GM18499 (cell line): ENCODE data around the gene TAPT1.

Source experiments
- ATAC-seq: cut with Tn5 transposase; IDR thresholded peaks from one replicate; pipeline ENCODE4 v1.9.1; 2021; ENCODE audit warnings: moderate number of reproducible peaks; ENCODE audit not compliant: insufficient read depth, unreplicated experiment

The TAPT1 gene

DNA sequence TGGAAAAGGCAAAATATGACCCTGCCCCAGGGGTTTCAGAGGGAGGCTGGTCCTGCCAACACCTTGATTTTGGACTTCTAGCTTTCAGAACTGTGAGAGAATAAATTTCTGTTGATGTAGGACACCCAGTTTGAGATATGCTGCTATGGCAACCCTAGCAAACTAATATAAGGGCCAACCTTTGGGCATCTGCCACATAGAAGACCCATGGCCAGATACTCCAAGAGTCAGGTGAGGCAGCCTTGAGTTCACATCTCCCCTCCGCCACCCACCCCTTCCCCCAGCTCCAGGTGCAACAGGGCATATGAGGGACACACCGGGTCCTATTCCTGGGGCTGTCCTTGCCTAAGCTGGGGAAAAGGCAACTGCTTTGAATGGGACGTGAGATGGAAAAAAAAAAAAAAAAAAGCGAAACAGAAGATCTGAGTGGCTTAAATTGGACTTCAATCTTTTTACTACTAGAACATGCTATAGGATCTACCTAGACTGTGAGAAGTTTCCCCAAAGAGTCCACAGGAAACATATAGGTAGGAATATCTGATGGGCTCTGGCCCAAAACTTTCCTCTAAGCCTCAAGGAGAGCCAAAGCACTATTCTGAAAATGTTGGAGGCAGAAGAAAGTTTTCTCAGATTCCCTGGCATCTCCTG lies 85.9 kb downstream of the TAPT1 start:
- no peak for ATAC-seq

DNA sequence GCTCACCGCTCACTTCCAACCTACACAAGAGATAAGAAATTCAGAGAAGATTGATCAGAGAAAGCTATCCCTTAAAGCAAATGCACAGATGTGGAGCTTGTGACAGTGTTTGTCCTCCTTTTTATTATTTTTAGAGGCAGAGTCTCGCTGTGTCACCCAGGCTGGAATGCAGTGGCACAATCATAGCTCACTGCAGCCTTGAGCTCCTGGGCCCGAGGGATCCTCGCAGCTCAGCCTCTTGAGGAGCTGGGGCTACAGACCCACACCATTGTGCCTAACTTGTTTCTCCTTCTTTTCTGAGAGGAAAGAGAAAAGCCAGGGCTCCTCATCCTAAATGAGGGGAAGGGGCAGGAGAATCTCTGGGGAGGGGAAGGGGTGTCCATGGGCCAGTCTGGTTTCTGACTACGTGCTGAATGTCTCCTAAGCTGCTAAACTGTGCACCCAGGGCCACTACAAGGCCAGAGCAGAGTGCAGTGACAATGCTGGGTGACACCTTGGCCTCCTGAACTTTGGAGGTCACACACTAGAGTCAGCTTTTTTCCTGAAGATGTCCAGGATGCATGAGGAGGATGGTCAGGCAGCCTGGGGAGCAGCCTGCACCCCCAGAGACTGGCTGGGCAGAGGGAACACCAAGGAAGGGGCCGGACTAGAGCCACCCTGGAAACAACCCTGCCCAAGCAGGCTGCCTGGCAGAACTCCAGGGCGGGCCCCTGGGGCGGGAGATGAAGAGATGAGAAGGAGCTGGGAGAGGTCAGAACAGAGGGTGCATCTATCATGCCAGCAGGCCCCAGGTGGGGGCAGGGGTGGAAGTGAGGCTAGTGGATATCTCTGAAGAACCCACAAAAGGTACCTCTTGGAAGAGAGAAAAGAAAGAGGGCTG lies 87.0 kb downstream of the TAPT1 start:
- ATAC-seq, result no peak

DNA sequence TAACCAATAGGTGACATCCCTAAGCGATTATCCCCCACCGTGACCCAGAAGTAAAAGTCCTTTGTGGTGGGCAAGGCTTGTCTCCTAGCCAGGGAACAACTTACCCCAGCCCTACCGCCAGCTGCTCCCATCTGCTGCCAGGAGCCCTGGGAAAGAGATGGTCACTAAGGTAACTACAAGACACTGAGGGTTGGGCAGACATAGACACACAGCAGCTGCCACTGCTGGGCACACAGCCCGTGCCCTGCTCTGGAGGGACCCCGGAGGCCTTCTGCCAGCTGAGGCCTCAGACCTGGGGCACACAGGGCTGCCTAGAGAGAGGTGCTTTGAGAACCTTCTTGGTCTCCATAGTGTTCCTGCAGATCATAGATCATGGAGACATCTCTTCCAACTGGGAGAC lies 89.4 kb downstream of the TAPT1 start:
- ATAC-seq, result no peak

DNA sequence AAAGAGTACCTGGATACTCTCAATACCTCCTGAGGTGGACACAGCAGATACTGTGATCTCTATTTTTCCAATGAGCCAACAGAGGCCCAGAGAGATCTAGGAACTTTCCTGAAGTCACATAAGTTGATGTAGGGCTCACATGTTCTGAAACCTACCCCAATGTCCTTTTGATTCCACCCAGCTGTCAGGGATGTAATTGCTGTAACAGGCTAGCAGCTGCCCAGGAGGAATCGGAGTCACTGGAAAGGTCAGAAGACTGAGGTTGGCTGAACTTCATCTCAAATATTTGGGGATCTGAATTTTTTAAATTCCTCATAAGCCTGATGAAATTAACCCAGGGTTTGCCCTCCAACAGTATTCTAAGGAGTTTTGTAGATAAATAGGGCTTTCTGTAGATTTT lies 90.0 kb downstream of the TAPT1 start:
- ATAC-seq, result no peak

DNA sequence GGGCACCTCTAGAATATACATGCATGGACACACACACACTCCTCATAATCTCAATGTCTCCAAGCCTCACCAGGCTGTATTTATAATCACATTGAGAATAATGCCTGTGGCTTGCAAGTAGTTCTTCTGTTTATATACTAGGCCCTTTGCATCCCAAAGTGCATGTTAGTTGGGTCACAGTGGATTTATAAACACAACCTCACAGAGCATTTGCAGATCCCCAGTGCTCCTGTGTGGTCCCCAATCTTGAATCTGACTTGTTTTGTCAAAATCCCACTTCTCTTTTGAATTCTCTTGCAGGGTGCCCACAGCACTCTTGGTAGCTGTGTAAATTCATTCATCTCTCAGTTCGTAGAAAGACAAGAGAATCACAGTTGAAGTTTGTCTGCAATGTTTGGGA lies 92.9 kb downstream of the TAPT1 start:
- no peak for ATAC-seq

DNA sequence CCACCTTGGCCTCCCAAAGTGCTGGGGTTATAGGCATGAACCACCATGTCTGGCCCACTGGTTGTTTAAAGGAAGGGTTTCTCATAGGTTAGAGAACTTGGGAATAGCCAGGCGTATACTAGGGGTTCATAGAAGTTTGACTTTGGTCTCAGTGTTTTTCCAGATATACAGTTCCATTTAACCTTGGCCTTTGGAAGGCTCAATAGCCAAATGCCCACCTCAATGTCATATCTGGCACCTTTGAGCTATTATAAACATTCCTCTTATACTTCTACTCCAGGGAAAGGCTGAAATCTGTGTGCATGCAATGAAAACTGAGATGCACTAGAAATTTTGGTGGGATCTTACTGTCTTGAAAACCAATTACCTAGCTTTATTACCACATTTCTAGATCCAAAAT lies 95.0 kb downstream of the TAPT1 start:
- no peak for ATAC-seq

DNA sequence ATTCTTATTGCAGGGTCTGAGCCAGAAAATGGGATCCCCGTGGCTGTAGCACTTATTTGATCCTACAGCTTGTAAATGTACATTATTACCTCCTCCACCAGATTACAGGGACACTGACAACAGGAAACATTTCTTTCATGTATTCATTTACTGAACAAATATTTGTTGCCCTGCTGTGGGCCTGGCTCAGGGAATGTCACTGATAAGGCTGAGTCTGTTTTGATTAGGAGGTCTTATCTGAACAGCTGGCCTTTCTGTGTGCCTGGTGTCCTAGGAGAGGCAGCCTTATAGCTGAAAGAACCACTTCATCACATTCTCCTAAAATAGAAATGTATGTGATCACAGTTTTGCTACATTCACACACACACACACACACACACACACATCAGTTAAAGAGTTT lies 96.9 kb downstream of the TAPT1 start:
- no peak for ATAC-seq

DNA sequence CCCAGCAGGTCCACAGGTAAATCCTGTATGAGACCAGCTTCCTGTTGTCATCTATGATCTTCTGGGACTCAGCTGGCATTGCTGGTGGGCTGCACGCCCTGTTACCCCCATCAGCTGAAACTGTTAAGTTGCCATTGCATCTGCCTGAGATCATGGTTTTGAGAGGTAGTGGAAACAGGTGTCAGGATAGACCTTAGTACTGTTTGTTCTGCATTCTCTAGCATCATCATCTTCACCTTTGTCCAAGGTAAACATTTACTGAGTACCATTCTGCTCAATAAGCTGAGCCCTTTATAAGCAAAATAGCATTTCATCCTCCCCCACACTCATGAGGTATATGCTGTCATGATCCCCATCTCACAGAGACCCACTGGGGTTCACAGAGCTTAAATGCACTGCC lies 99.6 kb downstream of the TAPT1 start:
- no peak for ATAC-seq

DNA sequence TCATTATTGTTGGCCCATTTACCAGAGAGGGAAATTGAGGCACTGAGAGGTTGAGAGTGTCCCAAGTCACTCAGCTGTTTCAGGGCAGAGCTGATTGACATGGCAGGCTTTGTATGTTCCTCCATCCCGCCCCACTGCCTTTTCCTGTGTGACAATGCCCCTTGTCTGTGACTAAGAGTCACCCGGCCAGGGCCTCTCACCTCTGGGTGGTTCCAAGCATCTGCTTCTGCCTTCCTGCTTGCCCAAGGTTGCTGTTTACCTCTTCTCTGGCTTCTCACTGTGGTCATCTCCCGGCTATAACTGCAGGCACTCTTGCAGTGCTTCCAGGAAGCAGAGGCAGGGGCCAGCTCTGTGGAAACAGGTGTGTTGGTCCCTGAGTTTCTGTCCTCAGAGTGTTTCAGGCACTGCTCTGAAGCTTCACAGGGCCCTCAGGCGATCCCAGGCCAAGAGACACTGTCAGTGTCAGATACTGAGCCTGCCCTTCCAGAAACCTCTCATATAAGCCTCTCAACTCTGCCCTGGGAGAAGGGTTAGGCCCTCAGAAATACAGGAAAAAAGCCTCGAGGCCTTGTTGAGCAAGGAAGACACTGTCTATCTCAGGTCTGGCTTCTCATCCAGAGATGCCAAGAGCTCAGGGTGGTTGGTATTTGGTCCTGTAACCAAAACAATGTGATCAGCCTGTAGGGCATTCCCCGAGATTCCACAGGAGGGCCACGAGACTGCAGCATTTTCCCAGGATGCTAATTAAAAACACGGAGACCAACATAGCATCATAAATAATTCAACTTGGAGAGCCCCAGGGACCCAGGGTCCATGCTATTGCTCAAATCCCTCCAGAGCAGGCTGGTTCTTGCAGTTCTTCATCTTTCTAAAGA lies 100.5 kb downstream of the TAPT1 start:
- ATAC-seq, result no peak

DNA sequence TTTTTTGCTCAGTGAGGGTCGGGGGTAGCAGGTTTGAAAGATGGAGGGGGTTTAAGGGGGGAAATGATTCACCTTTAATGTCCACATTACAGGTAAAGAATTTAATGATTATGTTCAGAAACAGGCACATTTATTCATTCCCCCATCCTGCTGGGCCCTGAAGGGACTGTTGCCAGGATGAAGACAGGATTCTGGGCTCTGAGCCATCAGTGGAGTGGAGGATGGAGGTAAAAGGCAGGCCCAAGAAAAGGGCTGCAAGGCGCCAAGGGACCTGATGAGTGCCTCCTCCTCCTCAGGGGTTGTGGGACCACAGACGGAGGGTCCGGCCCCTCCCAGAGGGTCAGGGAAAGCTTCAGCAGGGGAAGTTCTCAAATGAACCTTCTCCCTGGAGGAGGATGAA lies 102.0 kb downstream of the TAPT1 start:
- no peak for ATAC-seq

DNA sequence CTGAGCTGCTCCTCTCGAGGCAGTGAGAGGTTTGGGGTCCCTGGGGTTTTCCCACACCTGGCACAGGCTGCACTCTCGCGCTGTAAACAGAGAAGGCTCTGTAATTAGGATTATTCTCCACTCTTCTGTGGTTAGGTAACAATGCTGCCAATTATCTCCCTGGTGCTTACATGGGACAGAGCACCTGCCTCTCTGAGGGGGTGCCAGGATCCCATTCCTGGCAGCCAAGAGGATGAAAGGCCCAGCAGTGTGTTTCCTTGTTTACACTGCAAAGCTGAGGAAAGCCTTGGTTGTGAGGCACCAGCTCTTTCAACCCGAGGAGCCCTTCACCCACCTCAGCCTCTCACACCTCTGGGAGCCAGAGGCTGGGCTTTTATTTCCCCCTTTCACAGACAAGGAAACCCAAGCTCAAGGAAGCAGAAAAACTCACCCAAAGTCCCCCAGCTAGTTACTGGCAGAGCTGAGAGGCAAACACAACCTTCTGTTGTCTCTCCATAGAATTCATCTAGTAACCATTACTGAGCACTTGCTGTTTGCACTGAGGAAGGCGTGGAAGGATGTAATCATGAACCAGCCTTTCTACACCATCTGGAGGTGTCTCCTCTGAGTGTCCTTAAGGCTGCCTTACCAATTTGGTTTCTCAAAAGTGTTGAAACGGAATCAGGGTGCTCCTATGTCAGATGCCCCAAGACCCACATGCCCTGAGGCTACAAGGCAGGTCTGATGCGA lies 102.8 kb downstream of the TAPT1 start:
- ATAC-seq, result no peak

DNA sequence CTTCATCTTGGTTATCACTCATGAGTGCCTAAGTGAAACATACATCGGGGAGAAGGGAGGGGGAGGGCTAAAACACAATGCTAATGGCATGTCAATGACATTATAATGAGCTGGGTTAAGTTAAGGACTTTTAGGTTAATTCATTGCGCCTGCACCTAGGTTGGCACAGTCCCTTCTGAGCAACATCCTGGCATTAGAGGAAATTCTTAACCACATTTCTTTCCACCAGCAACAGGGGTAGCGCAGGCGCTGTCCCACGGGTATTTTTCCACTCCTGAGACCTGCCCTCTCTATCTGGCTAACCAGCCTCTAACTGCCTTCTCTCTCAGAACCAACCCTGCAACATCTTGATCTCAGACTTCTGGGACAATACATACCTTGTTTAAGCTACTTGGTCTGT lies 103.5 kb downstream of the TAPT1 start:
- no peak for ATAC-seq

DNA sequence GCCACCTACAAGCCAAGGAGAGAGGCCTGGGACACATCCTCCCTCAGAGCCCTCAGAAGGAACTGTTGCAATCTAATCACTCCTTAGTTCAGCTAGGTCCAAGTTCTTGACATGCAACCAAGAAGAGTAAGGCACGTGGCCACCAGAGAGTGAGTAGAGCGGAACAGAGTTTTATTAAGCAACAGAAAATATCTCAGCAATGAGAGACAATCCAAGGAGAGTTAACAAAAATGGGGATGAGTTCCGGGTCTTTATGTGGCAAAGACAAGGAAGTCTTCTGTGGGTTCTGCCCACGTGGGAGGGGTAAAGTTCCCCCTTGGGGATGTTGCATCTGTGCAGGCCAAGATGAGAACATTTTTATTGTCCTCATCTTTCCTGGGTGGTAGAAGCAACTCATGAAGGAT lies 104.0 kb downstream of the TAPT1 start:
- ATAC-seq, result no peak

DNA sequence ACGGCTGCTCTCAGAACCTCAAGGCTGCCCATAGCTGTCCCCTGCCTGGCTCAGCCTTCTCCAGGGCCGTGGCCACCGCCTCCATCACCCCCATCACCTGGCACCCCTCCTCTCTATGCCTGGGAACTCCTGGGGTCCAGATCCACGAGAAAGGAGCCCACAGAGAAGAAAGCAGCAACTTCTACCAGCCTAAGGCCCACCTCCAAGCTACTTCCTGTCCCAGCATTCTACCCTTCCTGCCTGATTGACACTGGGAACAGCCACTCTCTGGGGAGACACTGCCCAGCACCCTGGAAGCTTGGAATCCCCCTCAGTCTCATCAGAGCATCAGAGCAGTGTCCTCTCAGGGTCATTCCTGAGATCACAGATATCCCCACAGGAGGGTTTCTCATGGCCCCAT lies 105.6 kb downstream of the TAPT1 start:
- no peak for ATAC-seq

DNA sequence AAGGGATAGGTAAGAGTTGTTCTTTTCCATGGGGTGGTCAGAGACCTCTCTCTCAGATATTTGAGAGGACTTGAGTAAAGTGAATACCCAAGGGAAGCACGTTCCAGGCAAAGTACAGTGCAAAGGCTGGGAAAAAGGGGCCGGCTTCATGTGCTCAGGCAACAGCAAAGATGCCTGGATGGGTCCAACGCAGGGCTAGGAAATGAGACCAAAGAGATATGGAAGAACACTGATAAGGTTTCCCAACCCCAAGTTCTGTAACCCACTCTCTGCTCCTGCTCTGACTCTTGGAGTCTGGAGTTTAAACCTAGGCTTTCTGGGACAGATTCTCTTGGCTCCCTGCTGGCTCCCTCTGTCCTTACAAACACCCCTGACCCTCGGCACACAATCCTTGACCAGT lies 106.3 kb downstream of the TAPT1 start:
- ATAC-seq, result no peak

DNA sequence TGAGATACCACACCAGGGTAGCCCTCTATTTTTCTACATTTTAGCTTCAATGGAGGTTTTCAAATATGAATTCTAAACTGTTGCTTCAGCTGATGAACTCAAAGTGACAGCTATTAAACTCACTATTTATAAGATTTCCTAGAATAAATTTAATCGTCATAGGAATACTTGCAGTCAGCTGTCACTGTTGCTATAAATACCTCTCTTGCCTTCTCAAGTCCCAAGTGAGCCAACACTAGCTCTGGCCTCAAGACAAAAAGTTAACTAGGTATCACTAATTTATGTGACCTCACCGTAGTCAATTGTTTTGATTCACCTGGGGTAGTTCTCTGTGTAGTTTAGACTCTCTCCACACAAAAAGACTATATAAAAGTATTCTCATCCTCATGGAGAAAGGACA lies 108.2 kb downstream of the TAPT1 start:
- ATAC-seq, result no peak

DNA sequence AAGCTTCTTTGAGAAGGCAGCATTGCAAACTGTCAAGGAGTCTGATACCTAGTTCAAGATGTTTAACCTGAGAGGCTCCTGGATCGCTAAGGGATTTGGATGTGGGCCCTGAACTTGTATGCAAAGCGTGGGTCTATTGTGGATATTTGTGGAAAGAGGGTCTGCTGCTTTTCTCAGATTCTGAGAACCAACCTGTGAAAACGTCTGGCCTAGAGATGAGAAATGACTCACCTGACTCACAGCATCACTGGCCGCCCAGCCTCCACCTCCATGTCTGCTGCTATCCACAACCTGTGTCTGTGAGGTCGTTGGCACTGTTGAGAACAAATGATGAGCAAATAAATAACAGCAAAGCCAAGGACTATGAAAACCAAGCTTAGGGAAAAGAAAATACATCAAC lies 109.1 kb downstream of the TAPT1 start:
- no peak for ATAC-seq

DNA sequence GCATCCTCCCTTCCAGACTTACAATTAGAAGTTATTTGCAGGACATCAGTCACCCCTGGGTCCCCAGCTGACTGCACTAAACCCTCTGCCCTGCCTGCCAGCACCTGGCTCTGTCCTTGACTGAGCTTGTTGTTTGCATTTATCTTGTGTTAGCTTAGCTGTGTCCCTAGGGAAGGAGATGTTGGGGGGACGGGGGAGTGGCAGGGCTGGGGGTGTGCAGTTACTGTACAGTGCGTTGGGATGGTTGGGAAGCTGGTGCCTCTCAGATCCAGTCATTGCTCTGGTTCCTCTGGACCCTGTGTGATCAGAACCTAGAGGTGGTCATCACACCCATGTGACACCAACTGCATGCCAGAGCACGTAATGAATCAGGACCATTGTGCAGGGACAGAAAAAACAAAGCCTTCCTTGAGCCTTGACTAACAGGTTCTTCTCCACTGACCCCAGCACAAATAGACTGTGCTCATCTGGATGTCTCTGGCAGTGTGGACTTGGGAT lies 109.7 kb downstream of the TAPT1 start:
- ATAC-seq, result no peak

DNA sequence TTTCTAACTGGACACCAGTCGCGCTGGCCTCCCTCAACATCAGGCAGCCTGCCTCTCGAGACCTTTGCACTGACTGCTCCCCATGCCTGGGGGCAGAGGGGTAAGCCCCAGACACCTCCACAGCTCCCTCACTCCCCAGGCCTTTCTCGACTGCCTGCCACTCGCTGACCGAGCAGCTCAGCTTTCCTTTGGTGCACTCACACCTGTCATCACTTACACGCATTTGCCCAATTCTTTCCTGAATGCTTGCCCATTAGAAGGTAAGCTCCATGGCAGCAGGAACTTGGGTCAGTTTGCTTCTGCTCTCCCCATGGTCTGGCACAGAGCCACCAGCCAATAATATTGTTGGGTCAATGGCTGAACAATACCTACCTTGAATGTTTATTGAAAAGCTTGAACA lies 110.3 kb downstream of the TAPT1 start:
- no peak for ATAC-seq

DNA sequence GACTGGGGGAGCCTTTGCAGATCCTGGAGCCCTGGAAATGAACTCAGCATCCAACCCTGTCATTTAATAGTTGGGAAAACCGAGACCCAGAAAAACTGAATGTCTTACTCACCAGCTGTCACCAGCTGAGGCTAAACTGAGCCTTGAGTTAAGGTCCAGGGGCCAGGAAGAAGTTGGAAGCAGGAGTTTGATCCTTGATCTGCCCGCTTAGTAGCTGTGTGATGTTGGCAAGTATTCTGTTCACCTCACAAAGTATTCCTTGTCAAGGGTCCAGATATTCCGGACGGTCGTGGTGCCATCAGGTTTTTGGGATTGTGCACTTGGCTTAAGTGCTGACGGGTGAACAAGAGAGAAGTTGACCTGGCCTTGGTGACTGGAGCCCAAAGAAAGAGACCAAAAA lies 111.7 kb downstream of the TAPT1 start:
- ATAC-seq, result no peak
